Hypothalamus (tissue), 51 donors: ENCODE results near the gene MAPK7.
"Not testable (repeated sequence)": the region's sequence is repeated elsewhere in the genome, so short reads cannot be mapped to it uniquely, and the experiment has no call there.

ENCODE experiments used
- DNase-seq, 51 donors: peaks; one replicate each; lab custom pipeline; 2025; lab: John Stamatoyannopoulos, UW

Gene MAPK7

DNA sequence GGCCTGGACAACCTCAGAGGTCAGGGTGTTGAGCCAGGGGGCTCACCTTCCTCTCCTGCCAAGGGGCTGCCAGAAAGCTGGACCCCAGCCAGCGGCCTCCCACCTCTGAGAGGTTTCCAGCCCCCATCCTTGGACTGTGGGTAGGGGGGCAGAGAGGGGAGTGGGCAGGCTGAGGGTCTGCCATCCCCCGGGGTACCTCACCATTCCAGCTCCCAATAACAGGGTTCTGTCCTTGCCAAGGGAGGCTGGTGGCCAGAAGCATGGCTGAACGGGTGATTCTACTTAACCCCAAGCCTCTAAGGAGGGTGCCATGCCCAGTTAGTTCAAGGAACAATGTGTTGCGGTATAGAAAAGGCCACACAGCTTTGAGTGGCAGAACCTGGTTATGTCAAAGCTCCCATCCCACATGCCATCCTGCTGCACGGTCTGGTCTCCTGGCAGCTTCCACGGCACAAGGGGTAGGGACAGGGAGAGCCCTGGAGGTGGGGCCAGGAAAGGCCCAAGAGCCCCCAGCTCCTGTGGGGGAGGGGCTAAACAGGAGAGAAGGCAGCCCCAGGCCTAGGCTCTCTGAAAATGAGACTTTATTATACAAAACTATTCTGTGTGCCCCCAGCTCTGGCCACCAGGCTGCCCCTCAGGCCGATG lies 35.6 kb upstream of the MAPK7 start:
- no peak for DNase-seq

DNA sequence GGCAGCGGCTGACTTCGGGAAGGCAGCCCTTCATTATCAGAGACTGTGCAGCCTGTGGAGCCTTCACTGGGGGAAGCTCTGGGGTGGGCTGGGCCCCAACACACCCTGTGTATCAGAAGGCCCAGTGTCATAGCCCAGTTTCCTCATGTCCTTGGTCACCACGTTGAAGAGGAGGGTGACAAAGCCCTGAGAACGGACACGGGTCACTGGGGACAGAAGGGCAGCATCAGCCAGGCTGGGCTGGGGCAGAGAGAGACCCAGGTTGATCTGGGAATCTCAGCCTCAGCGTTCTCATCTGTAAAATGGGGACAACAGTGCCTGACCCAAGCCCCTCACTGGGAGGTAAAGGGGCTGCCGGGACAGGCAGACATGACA lies 35.1 kb upstream of the MAPK7 start:
- DNase-seq, result no peak

DNA sequence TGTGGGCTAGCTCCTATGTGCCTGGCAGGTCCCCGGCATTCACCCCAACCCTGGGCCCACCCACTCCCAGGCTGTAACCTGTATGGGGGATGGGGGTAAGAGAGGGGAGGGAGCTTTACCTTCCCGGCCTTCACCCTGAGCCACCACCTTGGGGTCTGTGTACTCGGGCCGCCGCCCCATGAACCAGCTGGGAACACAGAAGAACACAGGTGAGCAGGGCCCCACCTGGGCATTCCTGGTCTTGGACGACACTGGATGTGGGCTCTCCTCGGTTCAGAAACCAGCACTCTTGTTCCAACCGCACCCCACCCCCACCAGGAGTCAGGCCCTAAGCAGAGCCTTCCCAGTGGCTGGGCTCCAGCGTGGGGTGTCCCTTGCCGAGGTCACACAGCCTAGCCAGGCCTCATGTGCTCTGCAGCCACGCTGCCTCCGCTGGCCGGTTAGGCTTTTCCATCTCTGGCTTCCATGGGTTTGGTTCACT lies 34.6 kb upstream of the MAPK7 start:
- no peak for DNase-seq

DNA sequence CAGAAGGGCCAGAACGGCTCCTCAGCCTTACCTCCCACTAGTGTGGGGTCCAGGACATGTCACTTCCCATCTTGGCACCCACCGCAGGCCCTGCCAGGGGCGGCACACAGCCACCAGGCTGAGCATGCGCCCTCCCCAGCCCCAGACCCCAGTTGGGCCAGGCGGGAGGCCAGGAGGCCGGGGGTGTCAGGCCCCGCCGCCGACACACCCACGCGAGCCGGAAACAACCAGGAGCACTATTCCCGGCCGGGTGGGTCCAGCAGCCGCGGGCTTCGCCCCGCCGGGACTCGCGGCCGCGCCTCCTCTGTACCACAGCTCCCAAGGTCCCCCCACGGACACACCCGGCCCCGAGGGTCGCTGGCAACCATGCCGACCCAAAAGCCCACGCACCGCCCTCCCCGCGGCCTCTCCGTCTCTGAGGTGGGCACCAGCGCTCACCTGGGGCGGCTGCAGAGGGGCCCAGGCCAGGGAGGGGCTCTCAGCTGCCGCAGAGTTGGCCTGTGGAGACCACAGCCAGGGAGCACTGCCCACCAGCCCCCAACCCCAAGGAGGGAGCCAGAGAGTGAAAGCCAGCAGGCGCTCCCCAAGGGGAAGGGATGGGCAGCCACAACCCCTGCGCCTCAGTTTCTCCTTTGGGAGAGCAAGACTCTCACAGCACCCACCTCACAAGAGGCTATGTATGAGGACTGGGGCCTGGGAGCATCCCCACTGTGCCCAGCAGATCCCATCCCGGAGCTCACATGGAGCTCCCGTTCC lies 33.8 kb upstream of the MAPK7 start:
- no peak for DNase-seq

DNA sequence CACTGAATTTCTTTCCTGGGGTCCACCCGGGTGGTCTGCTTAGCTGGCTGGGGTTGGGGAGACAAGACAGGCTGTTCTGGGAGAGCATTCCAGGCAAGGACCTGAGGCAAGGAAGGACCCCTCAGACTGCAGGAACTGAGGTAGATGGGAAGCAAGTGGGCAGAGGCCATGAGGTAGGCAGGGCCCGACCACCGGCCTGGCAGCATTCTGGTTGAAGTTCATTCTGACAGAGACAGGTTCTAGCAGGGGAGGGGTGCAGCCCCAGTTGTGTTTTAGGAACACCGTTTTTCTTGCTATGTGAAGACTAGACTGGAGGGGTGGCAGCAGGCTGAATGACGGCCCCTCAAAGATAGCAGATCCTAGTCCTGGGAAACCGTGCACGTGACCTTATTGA lies 33.2 kb upstream of the MAPK7 start:
- no peak for DNase-seq

DNA sequence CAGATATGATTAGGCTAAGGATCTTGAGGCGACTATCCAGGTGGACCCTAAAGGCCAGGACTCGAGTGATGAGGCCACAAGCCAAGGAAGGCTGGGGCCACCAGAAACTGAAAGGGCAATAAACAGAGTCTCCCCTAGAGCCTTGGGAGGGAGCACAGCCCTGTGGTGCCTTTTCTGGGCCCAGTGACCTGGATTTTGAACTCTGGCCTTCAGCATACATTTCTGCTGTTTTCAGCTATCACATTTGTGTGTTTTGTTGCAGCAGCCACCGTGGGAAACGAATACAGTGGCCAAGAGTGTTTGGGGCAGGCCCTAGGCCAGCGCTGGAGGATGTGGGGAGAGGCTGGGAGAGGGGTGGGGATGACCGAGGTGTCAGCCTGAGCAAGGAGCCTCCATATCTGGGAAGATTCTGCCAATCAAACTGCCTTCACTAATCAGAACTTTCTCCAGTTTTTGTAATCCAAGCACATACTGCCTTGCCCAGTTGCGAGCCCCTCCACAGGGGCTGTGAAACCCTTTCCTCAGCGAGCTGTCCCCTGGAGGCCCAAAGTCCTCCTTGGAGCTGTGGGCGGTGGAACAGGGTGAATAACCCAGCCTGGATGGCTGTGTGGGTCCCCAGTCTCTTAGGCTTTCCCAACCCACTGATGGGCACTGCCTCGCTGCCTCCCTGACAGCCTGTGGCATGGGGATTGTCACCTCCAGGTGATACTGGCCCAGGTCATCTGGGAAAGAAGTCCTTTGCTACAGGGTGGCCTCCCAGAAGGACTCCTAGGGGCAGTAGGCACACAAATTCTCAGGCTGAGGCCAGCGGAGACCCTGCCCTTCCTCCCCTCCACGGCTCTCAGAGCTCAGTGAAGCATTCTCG lies 32.6 kb upstream of the MAPK7 start:
- DNase-seq, result no peak

DNA sequence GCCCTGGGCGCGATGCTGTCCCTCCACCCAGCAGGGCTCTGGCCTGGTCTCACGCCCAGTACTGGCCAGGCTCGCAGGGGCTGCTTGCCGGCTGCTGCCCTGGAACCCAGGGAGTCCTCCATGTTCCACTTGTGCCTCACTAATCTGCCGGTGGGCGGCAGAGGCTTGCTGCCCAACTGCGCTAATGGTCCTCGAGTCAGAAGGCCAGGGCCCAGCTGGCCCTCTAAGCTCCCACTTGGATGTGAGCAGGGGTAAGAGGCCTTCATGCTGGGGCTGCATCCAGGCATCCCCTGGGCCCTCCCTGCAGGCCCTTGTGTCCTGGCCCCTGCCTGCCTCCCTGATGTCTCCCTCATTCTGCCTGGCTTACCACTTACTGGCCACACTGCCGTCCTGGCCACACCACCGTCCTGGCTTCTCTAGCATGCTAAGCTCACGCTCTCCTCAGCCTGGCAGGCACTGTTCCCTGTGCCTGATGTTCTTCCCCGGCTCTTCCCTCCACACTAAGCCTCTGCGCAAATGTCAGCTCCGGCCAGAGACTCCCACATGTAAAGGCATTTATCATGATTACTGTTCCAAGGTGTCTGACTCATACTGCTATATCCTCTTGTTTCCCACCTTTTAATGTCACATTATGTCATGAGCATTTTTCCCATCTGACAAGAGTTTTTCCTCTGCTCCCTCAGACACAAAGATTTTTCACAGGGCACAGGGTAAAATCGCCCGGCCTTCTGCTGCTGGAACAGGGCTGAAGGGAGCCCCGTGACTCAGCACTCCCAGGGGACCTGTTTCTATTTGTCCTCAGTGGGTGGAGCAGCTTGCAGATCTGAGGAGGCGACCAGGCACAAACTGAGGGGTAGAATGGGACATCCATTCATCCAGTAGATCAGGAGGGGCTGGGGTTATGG lies 31.7 kb upstream of the MAPK7 start:
- DNase-seq, result peak in 3 of 51 donors; percentile 28 to 65 (median 39)

DNA sequence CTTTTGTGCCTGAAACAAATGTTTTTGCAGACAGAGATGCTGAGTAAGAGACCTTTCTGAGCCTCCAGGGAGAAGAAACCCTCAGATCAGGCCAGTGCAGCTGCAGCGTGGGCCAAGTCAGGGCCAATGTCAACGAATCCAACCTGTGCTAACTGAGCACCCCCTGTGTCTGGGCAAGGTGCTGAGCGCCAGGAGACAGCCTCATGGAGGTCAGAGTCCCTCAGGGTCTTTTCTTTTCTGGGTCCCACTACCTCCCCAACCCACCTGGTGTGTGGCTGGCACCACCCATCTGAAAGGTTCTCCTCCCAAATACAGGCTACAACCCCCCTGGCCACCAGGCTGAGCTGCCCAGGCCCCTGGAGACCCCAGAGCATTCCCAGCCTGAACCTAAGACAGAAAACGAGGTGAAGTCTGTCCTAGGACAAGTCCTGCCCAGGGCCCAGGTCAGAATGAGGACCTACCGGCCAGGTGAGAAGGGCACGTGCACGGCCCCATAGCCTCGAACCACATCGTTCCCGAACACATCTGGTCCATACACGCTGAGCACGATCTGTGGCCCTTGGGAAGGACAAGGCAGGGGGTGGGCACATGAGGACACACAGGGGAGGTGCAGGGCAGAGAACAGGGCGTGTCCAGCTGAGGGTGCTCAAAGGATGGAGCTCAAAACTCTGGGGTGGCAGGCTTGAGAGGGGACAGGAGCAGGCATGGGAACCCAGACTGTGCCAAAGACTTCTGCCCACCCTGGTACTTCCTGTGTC lies 30.8 kb upstream of the MAPK7 start:
- no peak for DNase-seq

DNA sequence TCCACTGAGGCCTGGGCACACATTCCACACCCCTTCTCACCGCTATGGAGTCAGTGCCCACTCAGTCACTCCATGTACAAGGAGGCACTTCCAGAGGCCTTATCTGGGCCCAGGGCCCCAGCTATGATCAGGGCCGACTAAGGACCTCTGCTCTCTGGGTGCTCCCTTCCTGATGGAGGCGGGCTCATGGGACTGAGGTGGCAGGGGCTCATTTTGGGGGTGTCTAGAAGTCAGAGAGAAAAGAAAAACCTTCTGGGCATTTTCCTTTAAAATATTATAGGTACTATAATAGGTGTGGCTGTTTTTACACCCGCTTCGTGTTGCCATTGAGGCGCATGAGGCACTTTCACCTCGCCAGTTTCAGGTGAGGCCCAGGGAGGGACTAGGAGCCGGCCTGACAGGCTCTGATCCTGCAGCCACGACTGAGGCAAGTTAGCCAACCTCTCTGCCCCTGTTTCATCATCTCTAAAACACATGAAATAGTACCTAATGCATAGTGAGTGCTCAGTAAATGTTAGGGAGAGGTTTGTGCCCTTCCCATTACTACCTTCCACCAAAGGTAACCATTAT lies 30.1 kb upstream of the MAPK7 start:
- DNase-seq, result no peak

DNA sequence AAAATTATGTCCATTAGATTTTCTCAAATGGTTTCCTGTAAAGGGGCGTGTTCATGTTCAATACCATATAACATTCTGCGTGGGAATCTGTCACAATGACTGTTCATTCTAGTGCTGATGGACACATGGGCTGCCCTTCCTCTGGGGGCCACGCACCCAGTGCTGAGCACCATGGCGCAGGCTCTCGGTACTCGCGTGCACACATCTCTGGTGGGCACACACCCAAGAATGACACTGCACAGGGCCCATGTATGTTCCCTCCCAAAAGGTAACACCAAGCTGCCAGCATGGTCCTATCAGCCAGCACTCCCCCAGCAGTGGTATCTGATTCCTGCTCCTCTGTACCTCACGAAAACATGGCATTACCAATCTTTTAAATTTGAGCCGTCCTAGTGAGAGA lies 29.5 kb upstream of the MAPK7 start:
- DNase-seq, result no peak

DNA sequence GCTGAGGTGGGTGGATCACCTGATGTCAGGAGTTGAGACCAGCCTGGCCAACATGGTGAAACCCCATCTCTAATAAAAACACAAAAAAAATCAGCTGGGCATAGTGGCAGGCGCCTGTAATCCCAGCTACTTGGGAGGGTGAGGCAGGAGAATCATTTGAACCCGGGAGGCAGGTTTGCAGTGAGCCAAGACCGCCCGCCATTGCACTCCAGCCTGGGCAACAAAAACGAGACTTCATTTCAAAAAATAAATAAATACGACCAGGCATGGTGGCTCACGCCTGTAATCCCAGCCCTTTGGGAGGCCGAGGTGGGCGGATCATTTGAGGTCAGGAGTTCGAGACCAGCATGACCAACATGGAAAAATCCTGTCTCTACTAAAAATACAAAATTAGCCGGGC lies 24.9 kb upstream of the MAPK7 start:
- not testable (repeated sequence) for DNase-seq

DNA sequence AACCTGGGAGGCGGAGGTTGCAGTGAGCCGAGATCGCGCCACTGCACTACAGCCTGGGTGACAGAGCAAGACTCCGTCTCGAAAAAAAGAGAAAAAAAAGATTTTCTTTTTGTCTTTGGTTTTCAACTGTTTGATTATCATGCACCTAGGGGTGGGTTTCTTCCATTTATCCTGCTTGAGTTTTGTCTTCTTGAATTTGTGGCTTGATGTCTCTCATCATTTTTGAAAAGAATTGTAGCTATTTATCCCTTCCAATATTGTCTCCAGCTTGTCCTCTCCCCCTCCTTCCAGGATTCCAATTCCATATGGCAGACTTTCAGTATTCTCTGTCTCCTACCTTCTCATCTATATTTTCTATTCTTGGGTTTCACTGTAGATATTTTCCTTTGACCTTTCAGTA lies 23.6 kb upstream of the MAPK7 start:
- no peak for DNase-seq

DNA sequence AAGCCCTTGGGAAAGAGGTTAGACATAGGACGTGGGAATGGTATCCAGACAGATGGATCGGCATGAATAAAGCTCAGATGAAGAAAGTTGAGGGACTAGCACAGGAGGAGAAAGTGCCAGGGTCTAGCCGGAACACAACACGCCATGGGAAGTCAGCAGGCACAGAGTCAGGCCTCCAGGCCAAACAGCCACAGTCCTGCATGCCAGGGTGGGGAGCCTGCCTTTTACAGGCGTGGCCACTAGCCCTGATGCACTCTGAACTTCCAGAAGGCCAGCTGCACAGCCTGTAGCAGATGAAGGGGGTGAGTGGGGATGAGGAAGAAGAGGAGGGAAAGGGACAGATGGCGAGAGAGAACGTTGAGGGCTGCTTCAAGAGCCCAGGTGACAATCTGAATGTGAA lies 20.9 kb upstream of the MAPK7 start:
- DNase-seq, result no peak

DNA sequence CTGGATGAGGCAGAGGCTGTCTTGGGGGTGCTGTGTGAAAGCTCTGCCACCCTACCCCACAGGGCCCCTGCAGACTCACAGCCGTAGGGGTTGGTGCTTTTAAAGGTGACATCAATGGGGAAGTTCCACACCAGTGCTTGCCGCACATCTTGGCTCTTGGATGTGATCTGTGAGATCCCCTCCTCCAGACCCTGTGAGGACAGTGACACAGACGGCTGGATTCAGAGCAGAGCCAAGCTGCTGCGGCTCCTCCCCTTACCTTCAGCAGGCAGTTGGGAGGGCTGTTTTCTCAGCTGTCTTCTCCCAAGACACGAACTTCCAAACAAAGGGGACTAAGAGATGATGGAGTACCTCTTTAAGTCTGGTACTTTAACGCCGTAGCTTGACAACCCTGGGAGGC lies 20.5 kb upstream of the MAPK7 start:
- peak in 1 of 51 donors; percentile 37 for DNase-seq

DNA sequence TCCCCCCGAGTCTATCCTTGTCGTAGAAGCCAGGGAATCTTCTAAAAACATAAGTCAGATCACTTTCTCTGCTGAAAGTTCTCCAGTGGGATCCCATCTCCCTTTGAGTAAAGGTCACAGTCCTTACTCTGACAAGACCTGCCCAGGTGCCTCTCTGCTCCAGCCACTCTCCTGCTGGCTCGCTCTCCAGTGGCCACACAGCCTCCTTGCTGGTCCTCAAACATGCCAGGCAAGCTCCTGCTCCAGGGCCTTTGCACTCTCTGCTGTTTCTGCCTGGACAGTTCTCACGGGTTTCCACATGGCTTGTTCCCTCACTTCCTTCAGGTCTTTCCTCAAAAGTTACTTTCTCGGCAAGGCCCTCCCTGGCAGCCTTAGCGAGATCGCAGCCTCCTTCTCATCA lies 19.1 kb upstream of the MAPK7 start:
- DNase-seq, result no peak

DNA sequence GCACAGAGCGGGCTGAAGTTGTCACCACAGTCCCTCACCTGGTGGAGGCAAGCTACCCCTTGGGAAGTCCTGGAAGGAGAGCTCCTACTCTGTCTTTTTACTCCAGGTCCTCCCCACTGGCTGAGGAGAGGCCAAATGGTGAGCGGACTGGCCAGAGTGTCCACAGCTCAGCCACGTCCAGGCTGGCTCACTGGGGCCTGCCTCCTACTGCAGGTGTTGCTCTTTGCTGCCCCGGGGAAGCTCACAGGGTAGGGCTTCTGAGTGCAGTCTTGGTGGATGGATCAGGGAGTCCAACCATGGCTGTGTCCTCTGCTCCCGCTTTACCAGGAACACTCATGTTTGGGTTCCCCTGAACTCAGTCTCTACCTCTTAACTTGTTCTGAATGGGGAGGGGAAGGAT lies 18.4 kb upstream of the MAPK7 start:
- no peak for DNase-seq

DNA sequence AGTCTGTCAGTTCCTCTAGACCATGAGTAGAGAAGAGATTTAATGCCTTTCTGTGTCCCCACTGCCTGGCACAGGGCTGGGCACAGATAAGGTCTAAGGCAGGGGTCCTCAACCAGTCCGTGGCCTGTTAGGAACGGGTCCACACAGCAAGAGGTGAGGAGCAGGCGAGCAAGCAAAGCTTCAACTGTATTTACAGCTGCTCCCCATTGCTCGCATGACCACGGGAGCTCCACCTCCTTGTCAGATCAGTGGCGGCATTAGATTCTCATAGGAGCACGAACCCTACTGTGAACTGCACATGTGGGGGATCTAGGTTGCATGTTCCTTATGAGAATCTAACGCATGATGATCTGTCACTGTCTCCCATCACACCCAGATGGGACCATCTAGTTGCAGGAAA lies 17.5 kb upstream of the MAPK7 start:
- no peak for DNase-seq

DNA sequence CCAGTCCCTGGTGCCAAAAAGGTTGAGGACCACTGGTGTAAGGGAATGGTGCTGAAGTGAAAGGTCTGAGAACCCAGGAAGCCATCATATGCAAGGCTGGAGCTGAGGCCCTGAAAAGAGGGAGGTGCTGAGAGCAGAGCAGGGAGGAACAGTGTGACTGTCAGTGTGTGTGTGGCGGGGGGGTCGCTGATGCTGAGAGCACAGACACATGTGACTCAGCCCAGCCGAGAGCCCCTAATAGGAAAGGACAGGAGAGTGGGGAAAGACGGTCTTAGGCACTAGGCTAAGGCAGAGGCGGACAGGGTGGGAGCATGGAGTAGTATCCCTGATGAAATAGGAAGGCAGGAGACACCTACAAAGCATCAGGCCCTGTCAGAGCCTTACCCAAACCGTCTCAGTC lies 17.0 kb upstream of the MAPK7 start:
- peak in 1 of 51 donors; percentile 33 for DNase-seq

DNA sequence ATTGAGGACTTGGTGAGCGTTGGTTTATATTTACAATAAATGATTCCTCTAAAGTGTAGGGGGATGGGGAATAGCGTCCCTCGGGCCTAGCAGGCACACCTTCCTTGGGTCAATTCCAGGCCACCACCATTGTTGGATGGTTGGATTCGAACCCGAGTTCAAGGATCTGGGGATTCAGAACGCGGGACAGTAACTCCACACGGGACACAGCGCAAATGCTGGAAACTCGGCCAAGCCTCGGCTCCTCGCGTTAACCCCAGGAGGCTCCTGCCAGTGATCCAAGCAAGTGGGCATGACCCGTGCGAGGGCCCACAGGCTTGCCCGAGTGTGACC lies 16.4 kb upstream of the MAPK7 start:
- no peak for DNase-seq
